GM10847 (cell line): Measurements from ENCODE around the gene DCST2.

Experiments used
- POLR2A ChIP-seq: IDR thresholded peaks from 2 replicates; pipeline ENCODE4 v1.6.1; 2011; ENCODE audit not compliant: insufficient read length; ENCODE audit errors: extremely low read depth

DCST2 gene

GRCh38 chr1:155014709-155015508 is 18.7 kb downstream of the DCST2 start:
- TF ChIP-seq POLR2A: no peak

GRCh38 chr1:155013632-155014031 is 19.9 kb downstream of the DCST2 start:
- TF ChIP-seq POLR2A: no peak

GRCh38 chr1:155012776-155013602 is 20.6 kb downstream of the DCST2 start:
- TF ChIP-seq POLR2A: no peak

- TF ChIP-seq POLR2A: no peak
Observed at GRCh38 chr1:155012026-155012546, 21.5 kb downstream of the DCST2 start.

- no peak for TF ChIP-seq POLR2A
Observed at GRCh38 chr1:155011437-155012025, 22.1 kb downstream of the DCST2 start.

GRCh38 chr1:155011004-155011416 is 22.6 kb downstream of the DCST2 start:
- no peak for TF ChIP-seq POLR2A

- no peak for TF ChIP-seq POLR2A
Observed at GRCh38 chr1:155010211-155010918, 23.2 kb downstream of the DCST2 start.

- no peak for TF ChIP-seq POLR2A
Observed at GRCh38 chr1:155009742-155010141, 23.8 kb downstream of the DCST2 start.

GRCh38 chr1:155009221-155009711 is 24.3 kb downstream of the DCST2 start:
- no peak for TF ChIP-seq POLR2A

GRCh38 chr1:155008015-155008941 is 25.3 kb downstream of the DCST2 start:
- no peak for TF ChIP-seq POLR2A

- TF ChIP-seq POLR2A: no peak
Observed at GRCh38 chr1:155007251-155007828, 26.2 kb downstream of the DCST2 start.

- TF ChIP-seq POLR2A: no peak
Observed at GRCh38 chr1:155006601-155007101, 26.9 kb downstream of the DCST2 start.
